H1 (cell line): ENCODE results near the gene ARHGAP4. TPM values are rescaled to one million over a fixed set of nuclear protein-coding genes. Genes with fewer than 3 reads are reported as not detected.

Experiments used
- KDM4A ChIP-seq: IDR thresholded peaks from one replicate; pipeline ENCODE4 v1.7.1; 2012; ENCODE audit warnings: low read depth, mild to moderate bottlenecking, moderate library complexity, low read length, inconsistent platforms; ENCODE audit not compliant: severe bottlenecking
- NRF1 ChIP-seq: IDR thresholded peaks from 2 replicates; pipeline ENCODE4 v1.6.1; 2011; ENCODE audit warnings: mild to moderate bottlenecking, low read depth, low read length, improper control_type of control experiment
- SAP30 ChIP-seq: fragments of 300-600 bp; sonication (generic); IDR thresholded peaks from 2 replicates; pipeline ENCODE4 v1.7.1; 2012; ENCODE audit warnings: low read length, moderate library complexity, mild to moderate bottlenecking, inconsistent platforms; ENCODE audit not compliant: insufficient read depth, insufficient replicate concordance
- SIN3A ChIP-seq, 2 experiments: IDR thresholded peaks in 1 of 2; conservative IDR thresholded peaks in 1 of 2; 2 replicates each; pipeline ENCODE4 v1.6.1; 2011 to 2012; ENCODE audit warnings: low read length in 2 of 2, improper control_type of control experiment in 1 of 2, low read depth in 1 of 2, mild to moderate bottlenecking in 1 of 2
- SIRT6 ChIP-seq: IDR thresholded peaks from one replicate; pipeline ENCODE4 v1.7.1; 2012; ENCODE audit warnings: low read length, inconsistent platforms
- SP4 ChIP-seq: IDR thresholded peaks from 2 replicates; pipeline ENCODE4 v1.6.1; 2012; ENCODE audit warnings: low read length, inconsistent platforms
- polyA plus RNA-seq, 7 experiments: library from polyadenylated mRNA; depleted of rRNA in 3 of 7; stranded (reverse) in 5 of 7; unstranded in 2 of 7; fragments of >200 nt in 5 of 7; fragments of 200-250 nt in 2 of 7; gene quantifications; 1 replicate in 5 of 7; 2 replicates in 1 of 7; 4 replicates in 1 of 7; pipeline versions ENCODE4 v1.2.1 to v1.2.3, GENCODE V29; 2011 to 2013; ENCODE audit warnings: missing spikeins in 2 of 7, mixed read lengths in 2 of 7
- total RNA-seq: library from RNA; stranded (reverse); fragmentation: NEBNext Ultra II Directional; extraction: Animal tissue kit (Norgen Biotek cat#: 25700); gene quantifications from 2 replicates; pipeline ENCODE4 v1.2.1, GENCODE V29; 2021

ARHGAP4 gene
- total and polyA plus RNA-seq, 2 of the 8 experiments (the other 6 are each of a cell fraction or from before 2014, with no cell fraction given), result 23.9 to 26.0 TPM

GRCh38 chrX:153913211-153913610 lies 12.9 kb downstream of the ARHGAP4 start (continued):
- no peak for TF ChIP-seq SP4
- no peak for TF ChIP-seq SAP30
- no peak for TF ChIP-seq SIN3A (conservative IDR thresholded peaks at IDR 0.05 in 1 of 2, IDR thresholded peaks at IDR 0.05 in 1 of 2; ENCODE audit: low read depth in 1 of 2, low read length in 2 of 2)
- TF ChIP-seq NRF1, result no peak
- TF ChIP-seq KDM4A, result no peak
- TF ChIP-seq SIRT6, result no peak
